Measurements from ENCODE around the gene TICRR.
"Not testable (repeated sequence)": the region's sequence is repeated elsewhere in the genome, so short reads cannot be mapped to it uniquely, and the experiment has no call there.

The TICRR gene, protein sequence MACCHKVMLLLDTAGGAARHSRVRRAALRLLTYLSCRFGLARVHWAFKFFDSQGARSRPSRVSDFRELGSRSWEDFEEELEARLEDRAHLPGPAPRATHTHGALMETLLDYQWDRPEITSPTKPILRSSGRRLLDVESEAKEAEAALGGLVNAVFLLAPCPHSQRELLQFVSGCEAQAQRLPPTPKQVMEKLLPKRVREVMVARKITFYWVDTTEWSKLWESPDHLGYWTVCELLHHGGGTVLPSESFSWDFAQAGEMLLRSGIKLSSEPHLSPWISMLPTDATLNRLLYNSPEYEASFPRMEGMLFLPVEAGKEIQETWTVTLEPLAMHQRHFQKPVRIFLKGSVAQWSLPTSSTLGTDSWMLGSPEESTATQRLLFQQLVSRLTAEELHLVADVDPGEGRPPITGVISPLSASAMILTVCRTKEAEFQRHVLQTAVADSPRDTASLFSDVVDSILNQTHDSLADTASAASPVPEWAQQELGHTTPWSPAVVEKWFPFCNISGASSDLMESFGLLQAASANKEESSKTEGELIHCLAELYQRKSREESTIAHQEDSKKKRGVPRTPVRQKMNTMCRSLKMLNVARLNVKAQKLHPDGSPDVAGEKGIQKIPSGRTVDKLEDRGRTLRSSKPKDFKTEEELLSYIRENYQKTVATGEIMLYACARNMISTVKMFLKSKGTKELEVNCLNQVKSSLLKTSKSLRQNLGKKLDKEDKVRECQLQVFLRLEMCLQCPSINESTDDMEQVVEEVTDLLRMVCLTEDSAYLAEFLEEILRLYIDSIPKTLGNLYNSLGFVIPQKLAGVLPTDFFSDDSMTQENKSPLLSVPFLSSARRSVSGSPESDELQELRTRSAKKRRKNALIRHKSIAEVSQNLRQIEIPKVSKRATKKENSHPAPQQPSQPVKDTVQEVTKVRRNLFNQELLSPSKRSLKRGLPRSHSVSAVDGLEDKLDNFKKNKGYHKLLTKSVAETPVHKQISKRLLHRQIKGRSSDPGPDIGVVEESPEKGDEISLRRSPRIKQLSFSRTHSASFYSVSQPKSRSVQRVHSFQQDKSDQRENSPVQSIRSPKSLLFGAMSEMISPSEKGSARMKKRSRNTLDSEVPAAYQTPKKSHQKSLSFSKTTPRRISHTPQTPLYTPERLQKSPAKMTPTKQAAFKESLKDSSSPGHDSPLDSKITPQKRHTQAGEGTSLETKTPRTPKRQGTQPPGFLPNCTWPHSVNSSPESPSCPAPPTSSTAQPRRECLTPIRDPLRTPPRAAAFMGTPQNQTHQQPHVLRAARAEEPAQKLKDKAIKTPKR (N-terminal part only)

GRCh38 chr15:89575146-89575655 is at the start of gene TICRR:
Gene TICRR (plus strand): TSS chr15:89575469. CDS start chr15:89575587, 118 bp downstream.
- peak; percentile 89 for DNase-seq

- no peak for DNase-seq
Measured at GRCh38 chr15:89526181-89526580, 49.1 kb upstream of the TICRR start.

DNA sequence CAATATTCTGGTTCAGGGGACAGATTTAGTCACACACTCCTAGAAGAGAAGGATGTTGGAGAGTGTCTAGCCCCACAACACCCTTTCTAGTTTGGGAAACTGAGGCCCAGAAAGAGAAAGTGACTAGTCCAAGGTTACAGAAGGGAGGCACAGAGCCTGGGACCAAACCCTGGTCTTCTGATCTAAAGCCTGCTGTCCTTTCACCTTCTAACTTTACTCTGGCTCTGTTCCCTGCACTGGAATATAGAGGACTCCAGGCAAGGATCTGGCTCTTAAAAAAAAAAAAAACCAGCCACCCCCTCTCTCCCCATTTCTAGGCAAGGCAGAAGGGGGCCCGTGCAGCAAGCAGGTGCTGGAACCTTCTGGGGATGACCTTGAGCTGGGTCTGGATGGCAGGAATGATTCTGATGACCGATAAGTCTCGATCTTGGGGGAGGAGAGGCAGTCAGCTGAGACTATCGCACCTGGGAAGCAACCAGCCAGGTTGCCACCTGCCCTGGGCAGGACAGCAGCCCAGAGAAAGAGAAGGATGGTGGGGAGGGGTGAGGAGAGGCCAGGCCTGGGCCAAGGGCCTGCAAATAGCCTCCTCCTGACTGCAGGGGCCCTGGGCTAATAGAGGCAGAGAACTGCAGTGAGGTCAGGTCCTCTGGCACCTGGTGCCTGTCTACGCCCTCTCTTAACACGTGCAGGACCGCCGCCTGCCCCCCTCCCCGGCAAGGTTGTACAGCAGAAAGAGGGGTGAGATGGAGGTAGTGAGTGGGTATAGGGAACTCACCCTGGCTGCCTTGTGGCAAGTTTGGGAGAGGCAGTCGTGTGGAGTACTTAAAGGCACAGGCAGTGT is 48.4 kb upstream of the TICRR start:
- DNase-seq: no peak

GRCh38 chr15:89528757-89529352 is 46.4 kb upstream of the TICRR start:
- DNase-seq: no peak

GRCh38 chr15:89530976-89531375 is 44.3 kb upstream of the TICRR start:
- DNase-seq: no peak

DNA sequence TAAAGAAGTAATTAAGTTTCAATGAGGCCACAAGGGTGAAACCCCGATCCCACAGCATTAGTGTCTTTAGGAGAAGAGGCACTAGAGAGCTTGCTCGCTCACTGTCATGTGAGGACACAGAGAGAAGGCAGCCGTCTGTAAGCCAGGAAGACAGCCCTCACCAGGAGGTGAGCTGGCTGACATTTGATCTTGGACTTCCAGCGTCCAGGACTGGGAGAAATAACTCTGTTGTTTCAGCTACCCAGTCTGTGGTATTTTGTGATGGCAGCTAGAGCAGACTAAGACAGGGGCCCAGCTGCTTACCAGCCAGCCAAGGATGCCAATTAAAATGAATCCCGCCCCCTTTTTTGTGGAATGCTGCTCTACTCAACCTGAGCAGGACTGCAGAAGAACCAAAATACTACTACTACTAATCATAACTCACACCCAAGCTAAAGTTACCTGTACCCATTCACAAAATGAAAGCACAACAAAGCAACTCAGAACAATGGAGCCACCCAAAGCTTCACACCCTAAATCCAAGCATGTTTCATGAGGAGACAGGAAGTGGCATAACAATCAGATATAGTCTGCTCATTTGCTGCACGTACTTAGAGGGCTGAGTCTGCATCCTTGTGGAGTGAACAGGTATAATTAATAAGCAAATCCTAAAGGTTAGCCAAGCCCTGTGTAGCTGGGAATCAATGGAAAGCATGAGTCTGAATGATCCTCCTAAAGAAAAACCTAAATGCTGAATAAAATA is 43.3 kb upstream of the TICRR start:
- DNase-seq: no peak

DNA sequence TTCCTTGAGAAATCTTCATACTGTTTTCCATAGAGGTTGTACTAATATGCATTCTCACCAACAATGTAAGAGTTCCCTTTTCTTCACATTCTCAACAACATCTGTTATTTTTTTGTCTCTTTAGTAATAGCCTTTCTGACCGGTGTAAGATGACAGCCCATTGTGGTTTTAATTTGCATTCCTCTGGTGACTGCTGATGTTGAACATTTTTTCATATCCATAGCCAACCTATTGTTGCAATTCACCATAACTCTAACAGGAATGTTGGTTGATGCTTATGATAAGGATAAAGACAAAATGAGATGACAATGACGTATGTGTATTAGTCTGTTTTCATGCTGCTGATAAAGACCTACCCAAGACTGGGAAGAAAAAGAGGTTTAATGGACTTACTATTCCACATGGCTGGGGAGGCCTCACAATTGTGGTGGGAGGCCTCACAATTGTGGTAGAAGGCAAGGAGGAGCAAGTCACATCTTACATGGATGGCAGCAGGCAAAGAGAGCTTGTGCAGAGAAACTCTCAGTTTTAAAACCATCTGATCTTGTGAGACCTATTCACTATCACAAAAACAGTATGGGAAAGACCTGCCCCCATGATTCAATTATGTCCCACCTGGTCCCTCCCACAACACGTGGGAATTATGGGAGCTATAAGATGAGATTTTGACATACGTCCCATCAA is 41.3 kb upstream of the TICRR start:
- no peak for DNase-seq

DNA sequence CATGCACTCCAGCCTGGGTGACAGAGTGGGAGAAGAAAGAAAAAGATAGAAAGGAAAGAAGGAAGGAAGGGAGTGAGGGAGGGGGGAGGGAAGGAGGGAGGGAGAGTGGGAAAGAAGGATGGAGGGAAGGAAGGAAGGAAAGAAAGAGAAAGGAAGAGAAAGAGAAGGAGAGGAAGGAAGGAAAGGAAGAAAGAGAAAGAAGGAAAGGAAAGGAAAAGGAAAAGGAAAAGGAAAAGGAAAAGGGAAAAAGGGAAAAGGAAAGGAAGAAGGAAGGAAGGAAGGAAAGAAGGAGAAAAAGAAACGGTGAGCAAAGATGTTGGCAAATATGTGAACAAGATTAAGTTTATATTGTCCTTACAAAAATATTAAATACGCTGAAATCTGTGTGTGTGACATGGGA is 36.2 kb upstream of the TICRR start:
- no peak for DNase-seq

DNA sequence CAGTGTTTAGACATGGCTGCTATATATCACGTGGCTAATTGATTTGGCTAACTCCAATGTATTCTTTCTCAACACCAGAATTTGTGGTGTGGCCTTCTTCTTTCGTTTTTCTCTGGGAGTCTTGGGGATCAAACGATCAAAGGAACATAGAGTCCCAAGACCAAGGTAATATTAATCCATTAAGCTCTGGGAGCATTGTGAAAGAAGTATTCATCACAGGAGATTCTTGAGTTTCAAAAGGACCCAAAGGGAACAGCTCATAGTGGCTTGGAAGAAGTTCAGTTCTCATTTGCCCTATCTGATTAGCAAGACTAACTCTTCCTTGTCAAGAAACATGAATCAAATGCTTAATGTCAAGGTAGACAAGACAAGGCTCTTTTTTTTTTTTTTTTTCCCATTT is 32.9 kb upstream of the TICRR start:
- no peak for DNase-seq

GRCh38 chr15:89543389-89543788 is 31.9 kb upstream of the TICRR start:
- no peak for DNase-seq

GRCh38 chr15:89549138-89549537 is 26.1 kb upstream of the TICRR start:
- DNase-seq: not testable (repeated sequence)

GRCh38 chr15:89550427-89550826 is 24.8 kb upstream of the TICRR start:
- no peak for DNase-seq

- no peak for DNase-seq
Measured at GRCh38 chr15:89551550-89551949, 23.7 kb upstream of the TICRR start.

- DNase-seq: no peak
Measured at GRCh38 chr15:89553632-89554031, 21.6 kb upstream of the TICRR start.

DNA sequence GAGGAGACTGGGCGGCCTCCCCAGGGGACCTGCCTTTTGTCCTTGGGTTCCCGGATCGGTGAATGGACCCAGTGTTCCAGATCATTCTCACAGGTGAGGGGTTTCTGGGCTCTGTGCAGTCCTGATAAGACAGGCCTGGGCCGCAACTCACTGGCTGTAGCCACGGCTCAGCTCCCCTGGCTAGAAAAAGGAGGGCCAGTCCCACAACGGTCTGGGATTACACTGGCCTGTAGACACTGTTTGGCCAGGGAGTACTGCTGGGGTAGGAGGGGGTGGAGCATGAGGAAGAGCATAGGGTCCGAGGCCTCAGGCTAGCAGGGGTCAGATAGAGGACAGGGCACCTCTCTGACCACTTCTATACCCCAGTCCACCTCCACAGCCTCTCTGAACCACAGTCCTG is 21.0 kb upstream of the TICRR start:
- DNase-seq: no peak

GRCh38 chr15:89555768-89556167 is 19.5 kb upstream of the TICRR start:
- DNase-seq: no peak

- peak; percentile 15 for DNase-seq
Measured at GRCh38 chr15:89556413-89557262, 18.6 kb upstream of the TICRR start.

DNA sequence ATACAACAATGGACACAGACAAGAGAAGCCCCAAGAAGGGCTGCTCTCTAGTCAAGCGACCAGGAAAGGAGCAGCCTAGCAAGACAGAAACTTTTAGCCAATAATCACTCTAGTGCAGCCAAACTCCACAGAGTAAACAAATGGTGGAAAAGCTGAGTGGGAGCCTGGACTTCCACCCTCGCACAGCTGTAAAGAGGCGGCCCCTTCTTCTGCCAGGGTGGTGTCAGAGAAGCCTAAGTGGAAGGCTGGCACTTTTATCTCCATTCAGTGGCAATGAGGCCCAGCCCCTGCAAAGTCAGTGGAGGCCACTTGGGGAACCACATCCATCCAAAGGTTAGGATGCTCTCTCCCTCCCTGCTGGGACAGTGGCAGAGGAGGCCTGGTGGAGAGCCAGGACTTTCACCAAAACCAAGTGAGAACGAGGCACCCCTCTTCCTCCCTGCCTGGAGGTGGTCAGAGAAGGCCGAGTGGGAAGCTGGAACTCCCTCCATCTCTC is 15.5 kb upstream of the TICRR start:
- DNase-seq: no peak

DNA sequence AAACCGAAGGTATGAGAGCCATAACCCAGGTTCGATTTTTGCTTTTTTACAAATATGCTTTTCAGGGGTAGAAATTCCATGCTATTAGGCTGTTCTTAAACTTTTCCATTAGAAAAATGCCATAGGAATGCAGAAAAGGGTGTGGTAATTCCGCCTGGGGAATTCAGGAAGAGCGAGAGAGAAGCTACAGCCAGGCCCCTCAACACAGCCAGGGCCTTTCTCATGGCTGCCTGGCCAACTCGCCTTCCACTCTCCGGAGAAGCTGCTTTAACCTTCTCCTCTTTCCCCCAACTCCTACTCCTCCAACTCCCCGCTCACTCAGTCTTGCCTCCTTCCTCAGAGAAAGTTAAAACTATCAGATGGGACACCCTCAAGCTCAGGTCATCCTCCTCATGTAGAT is 9.1 kb upstream of the TICRR start:
- DNase-seq: no peak
